HG03342 (cell line): ENCODE results near the gene ZNF680.
"Not testable (repeated sequence)": the region's sequence is repeated elsewhere in the genome, so short reads cannot be mapped to it uniquely, and the experiment has no call there.

ENCODE experiments used
- ATAC-seq: cut with Tn5 transposase; IDR thresholded peaks from one replicate; pipeline ENCODE4 v1.9.1; 2021; ENCODE audit warnings: mild to moderate bottlenecking, moderate library complexity; ENCODE audit not compliant: unreplicated experiment

The ZNF680 gene

GRCh38 chr7:64562626-64563278, at the start of gene ZNF680:
Gene ZNF680, minus strand, starts transcription at chr7:64563071. Its CDS starts 117 bp downstream, at chr7:64562954.
- peak; percentile 100 for ATAC-seq

- ATAC-seq: no peak
Observed at GRCh38 chr7:64612452-64612851, 49.6 kb upstream of the ZNF680 start.

- ATAC-seq: no peak
Observed at GRCh38 chr7:64611717-64612116, 48.8 kb upstream of the ZNF680 start.

GRCh38 chr7:64610997-64611396, 48.1 kb upstream of the ZNF680 start:
- ATAC-seq: no peak

- no peak for ATAC-seq
Observed at GRCh38 chr7:64608116-64608910, 45.4 kb upstream of the ZNF680 start.

GRCh38 chr7:64606385-64606784, 43.5 kb upstream of the ZNF680 start:
- no peak for ATAC-seq

GRCh38 chr7:64603271-64603670, 40.4 kb upstream of the ZNF680 start:
- no peak for ATAC-seq

GRCh38 chr7:64602518-64602917, 39.6 kb upstream of the ZNF680 start:
- no peak for ATAC-seq

- ATAC-seq: no peak
Observed at GRCh38 chr7:64602086-64602485, 39.2 kb upstream of the ZNF680 start.

GRCh38 chr7:64599359-64599758, 36.5 kb upstream of the ZNF680 start:
- ATAC-seq: no peak

GRCh38 chr7:64590971-64591370, 28.1 kb upstream of the ZNF680 start:
- no peak for ATAC-seq

- no peak for ATAC-seq
Observed at GRCh38 chr7:64581926-64582894, 19.3 kb upstream of the ZNF680 start.

- no peak for ATAC-seq
Observed at GRCh38 chr7:64581391-64581790, 18.5 kb upstream of the ZNF680 start.

- ATAC-seq: no peak
Observed at GRCh38 chr7:64574540-64575099, 11.7 kb upstream of the ZNF680 start.

- ATAC-seq: not testable (repeated sequence)
Observed at GRCh38 chr7:64570284-64570605, 7.4 kb upstream of the ZNF680 start.

- ATAC-seq: not testable (repeated sequence)
Observed at GRCh38 chr7:64569372-64570283, 6.8 kb upstream of the ZNF680 start.

- ATAC-seq: no peak
Observed at GRCh38 chr7:64562256-64562625, 630 bp downstream of the ZNF680 start.

GRCh38 chr7:64559206-64559605, 3.7 kb downstream of the ZNF680 start:
- ATAC-seq: no peak

- ATAC-seq: no peak
Observed at GRCh38 chr7:64558781-64559180, 4.1 kb downstream of the ZNF680 start.

GRCh38 chr7:64558323-64558705, 4.6 kb downstream of the ZNF680 start:
- ATAC-seq: no peak
